Gastroesophageal sphincter (tissue), 4 donors: ENCODE measurements around the gene WDR27. TPM values are rescaled to one million over a fixed set of nuclear protein-coding genes. Genes with fewer than 3 reads are reported as not detected.

Source experiments
- ATAC-seq: fragments of 150-250 bp; one replicate; pipeline ENCODE4 v1.9.1; 2016; ENCODE audit warnings: mild to moderate bottlenecking, moderate library complexity
- H3K27ac ChIP-seq, 4 donors: fragments of 200-600 bp; sonication (generic) in 3 of 4; 1 replicate in 3 of 4; 2 replicates in 1 of 4; pipeline ENCODE4 v1.5.1; 2016 to 2019
- H3K27me3 ChIP-seq: fragments of 200-600 bp; sonication (generic); one replicate; pipeline ENCODE4 v1.5.1; 2019
- H3K36me3 ChIP-seq, 2 donors: fragments of 200-600 bp; sonication (generic); one replicate each; pipeline ENCODE4 v1.5.1; 2019; ENCODE audit warnings: control low read depth in 1 of 2
- H3K4me1 ChIP-seq, 3 donors: fragments of 200-600 bp; sonication (generic); 1 replicate in 2 of 3; 2 replicates in 1 of 3; pipeline ENCODE4 v1.5.1; 2016 to 2019; ENCODE audit warnings: control low read depth in 2 of 3
- H3K4me3 ChIP-seq, 2 donors: fragments of 200-600 bp; sonication (generic); one replicate each; pipeline ENCODE4 v1.5.1; 2019; ENCODE audit warnings: mild to moderate bottlenecking in 1 of 2, moderate library complexity in 1 of 2
- H3K9me3 ChIP-seq, 3 donors: fragments of 200-600 bp; sonication (generic); one replicate each; pipeline ENCODE4 v1.5.1; 2017 to 2019; ENCODE audit warnings: control low read depth in 2 of 3
- EP300 ChIP-seq: sonication (generic); formaldehyde crosslinking; IDR thresholded peaks from one replicate; pipeline ENCODE4 v1.6.1; 2017; ENCODE audit warnings: antibody characterized with exemption, mild to moderate bottlenecking
- POLR2A ChIP-seq, 2 donors: fragments of 450-650 bp; IDR thresholded peaks; one replicate each; pipeline ENCODE4 v1.6.1; 2017; ENCODE audit warnings: antibody characterized with exemption in 2 of 2, mild to moderate bottlenecking in 2 of 2, moderate library complexity in 1 of 2
- POLR2AphosphoS5 ChIP-seq: sonication (generic); formaldehyde crosslinking; IDR thresholded peaks from one replicate; pipeline ENCODE4 v1.6.1; 2017; ENCODE audit warnings: antibody characterized with exemption
- WGBS, 2 donors: methylation state at CpG; one replicate each; pipeline ENCODE4 v1.1.5; 2018; ENCODE audit warnings: low coverage in 1 of 2; 5-methylcytosine and 5-hydroxymethylcytosine counted together
- total RNA-seq, 4 donors: library from RNA; depleted of rRNA; stranded (reverse); fragments of >200 nt; gene quantifications; one replicate each; pipeline ENCODE4 v1.1.0, GENCODE V29; 2016
- TF ChIP-seq, protein P1 (sequence below), 4 experiments: fragments of 200-600 bp in 2 of 4; fragments of 450-650 bp in 2 of 4; sonication (generic) in 1 of 4; IDR thresholded peaks; one replicate each; pipeline ENCODE4 v1.5.1; 2017 to 2019; ENCODE audit warnings: antibody characterized with exemption in 4 of 4, mild to moderate bottlenecking in 2 of 4, moderate library complexity in 2 of 4

Gene WDR27
- total RNA-seq, 4 donors from 2014 or later, result 10.0 to 35.0 (median 20.7) TPM

DNA sequence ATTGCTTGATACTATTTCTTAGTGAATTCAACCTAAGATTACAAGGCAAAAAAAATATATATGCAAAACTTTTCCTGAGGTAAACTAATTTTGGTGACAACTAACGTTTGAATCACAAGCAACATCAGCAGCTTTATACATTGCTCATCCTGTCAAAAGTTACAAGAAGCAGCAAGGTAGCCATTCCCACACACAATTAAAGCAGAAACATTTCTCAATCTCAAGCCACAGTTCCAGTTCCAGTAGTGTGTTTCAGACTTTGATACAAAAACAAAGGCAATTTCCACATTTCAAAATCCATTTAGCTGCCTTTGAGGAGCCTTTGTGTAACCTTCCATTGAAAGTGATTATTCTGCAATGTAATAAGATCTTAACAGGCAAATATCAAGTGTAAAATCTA lies 191.0 kb downstream of the WDR27 start:
- no peaks in the 10 kb centered on the region for H3K27me3 ChIP-seq
- H3K4me1 ChIP-seq, result peaks cover 0 to 5% (median 0%) of the 10 kb centered on the region in 3 donors
- H3K4me3 ChIP-seq, result no peak overlapping the region
- TF ChIP-seq, protein P1, sequence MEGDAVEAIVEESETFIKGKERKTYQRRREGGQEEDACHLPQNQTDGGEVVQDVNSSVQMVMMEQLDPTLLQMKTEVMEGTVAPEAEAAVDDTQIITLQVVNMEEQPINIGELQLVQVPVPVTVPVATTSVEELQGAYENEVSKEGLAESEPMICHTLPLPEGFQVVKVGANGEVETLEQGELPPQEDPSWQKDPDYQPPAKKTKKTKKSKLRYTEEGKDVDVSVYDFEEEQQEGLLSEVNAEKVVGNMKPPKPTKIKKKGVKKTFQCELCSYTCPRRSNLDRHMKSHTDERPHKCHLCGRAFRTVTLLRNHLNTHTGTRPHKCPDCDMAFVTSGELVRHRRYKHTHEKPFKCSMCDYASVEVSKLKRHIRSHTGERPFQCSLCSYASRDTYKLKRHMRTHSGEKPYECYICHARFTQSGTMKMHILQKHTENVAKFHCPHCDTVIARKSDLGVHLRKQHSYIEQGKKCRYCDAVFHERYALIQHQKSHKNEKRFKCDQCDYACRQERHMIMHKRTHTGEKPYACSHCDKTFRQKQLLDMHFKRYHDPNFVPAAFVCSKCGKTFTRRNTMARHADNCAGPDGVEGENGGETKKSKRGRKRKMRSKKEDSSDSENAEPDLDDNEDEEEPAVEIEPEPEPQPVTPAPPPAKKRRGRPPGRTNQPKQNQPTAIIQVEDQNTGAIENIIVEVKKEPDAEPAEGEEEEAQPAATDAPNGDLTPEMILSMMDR (IDR thresholded peaks at IDR 0.05), result no peak
- TF ChIP-seq EP300 (no peak), POLR2A (IDR thresholded peaks at IDR 0.05) (no peak), POLR2AphosphoS5 (no peak)
- H3K27ac ChIP-seq, result no peak overlapping the region
- ATAC-seq, result no peak
- H3K36me3 ChIP-seq, result no peaks in the 10 kb centered on the region
- 33 to 50% methylated on average over 1 of the region's 1 CpG for WGBS, 2 donors
- H3K9me3 ChIP-seq, result peaks cover 0 to 5% (median 0%) of the 10 kb centered on the region in 3 donors

DNA sequence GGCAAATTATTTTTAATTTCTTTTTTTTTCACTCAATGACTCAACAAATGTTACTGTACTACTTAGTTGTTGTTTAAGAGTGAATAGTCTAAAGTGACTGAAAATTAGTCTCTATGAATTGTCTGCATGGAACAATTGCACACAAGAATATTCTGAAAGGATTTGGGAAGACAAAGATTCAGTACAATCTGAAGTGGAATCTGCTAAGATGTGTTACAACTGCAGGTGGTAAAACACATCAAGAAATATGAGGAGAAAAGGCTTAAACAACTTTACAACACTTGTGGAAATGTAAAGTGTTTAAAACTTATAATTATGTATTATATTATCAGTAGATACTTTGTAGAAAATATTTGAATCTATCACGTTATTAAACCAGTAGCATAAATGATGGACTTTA lies 193.4 kb downstream of the WDR27 start:
- Histone ChIP-seq H3K27me3 (no peaks in the 10 kb centered on the region), H3K4me3 (no peak overlapping the region), H3K9me3 (peaks cover 0 to 5% (median 0%) of the 10 kb centered on the region in 3 donors), H3K27ac (no peak overlapping the region), H3K36me3 (no peaks in the 10 kb centered on the region), H3K4me1 (peaks cover 0 to 6% (median 0%) of the 10 kb centered on the region in 3 donors)
- WGBS, 2 donors, result 88 to 92% methylated on average over 1 of the region's 1 CpG
- ATAC-seq, result no peak
- no peak for TF ChIP-seq POLR2A (IDR thresholded peaks at IDR 0.05)
- TF ChIP-seq POLR2AphosphoS5, result no peak
- TF ChIP-seq, protein P1 (IDR thresholded peaks at IDR 0.05), result no peak
- TF ChIP-seq EP300, result no peak

DNA sequence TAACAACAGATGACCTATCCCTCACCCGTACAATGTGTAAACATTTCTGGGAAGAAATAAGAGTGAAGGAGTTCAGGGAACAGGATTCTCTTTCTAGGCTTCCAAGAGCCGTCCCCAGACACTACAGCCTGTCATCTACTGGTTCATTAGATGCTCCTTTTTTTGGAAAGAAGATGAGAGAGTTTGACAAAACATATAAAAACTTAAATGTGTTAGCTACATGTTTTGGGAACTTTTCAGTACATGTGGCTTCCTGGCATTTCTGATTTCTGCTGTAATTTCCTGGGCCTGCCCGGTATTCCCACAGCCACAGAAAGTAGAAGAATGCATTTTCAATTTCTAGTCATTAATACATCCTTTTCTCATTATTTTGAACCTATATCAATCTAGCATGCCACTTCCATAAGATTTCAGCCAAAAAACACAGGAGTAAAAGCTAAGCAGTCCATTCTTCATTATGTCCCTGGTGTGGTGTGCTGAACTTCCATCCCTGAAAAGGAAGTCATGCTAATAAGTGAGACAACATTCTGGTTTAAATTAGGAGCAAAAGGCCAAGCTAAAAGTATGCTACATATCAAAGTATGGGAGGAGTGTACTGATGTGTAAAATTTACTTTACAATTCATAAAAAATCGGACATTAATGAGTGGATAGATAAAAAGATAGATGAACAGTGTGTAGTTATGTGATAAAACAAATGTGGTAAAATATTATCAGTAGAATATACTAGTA lies 198.2 kb downstream of the WDR27 start:
- ATAC-seq, result no peak
- no peak overlapping the region for H3K27ac ChIP-seq

DNA sequence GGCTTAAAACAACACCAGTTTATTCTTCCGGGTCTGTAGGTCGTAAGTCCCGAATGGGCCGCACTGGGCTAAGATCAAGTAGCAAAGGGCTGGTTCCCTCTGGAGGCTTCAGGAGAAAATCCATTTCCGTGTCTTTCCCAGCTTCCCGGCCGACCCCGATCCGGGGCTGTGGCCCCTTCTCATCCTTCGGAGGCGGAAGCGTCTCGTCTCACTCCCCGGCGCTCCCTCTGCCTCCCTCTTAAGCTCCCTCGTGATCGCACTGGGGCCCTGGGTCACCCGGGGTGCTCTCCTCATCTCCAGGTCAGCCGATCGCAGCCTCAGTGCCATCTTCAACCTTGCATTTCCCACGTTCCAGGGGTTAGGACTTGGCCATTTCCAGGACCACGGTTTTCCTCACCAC lies 199.4 kb downstream of the WDR27 start:
- ATAC-seq, result no peak
- H3K36me3 ChIP-seq, result peaks cover 0 to 17% of the 10 kb centered on the region in 2 donors
- no peak overlapping the region for H3K4me3 ChIP-seq
- TF ChIP-seq, protein P1 (IDR thresholded peaks at IDR 0.05), result no peak
- TF ChIP-seq POLR2A (IDR thresholded peaks at IDR 0.05), result no peak
- peaks cover 0 to 6% (median 0%) of the 10 kb centered on the region in 3 donors for H3K4me1 ChIP-seq
- H3K27me3 ChIP-seq, result no peaks in the 10 kb centered on the region
- 99% methylated on average over 18 of the region's 22 CpGs; no CpG with 5 or more reads in 1 of the 2 donors for WGBS, 2 donors
- no peak overlapping the region for H3K27ac ChIP-seq
- no peaks in the 10 kb centered on the region for H3K9me3 ChIP-seq

More for the DNA sequence above, 198.2 kb downstream of the WDR27 start:
- peaks cover 0 to 1% (median 0%) of the 10 kb centered on the region in 3 donors for H3K9me3 ChIP-seq
- H3K4me1 ChIP-seq, result peaks cover 0 to 6% (median 0%) of the 10 kb centered on the region in 3 donors
- H3K36me3 ChIP-seq, result peaks cover 0 to 17% of the 10 kb centered on the region in 2 donors
- TF ChIP-seq POLR2AphosphoS5 (no peak), POLR2A (IDR thresholded peaks at IDR 0.05) (no peak), EP300 (no peak)
- TF ChIP-seq, protein P1 (IDR thresholded peaks at IDR 0.05), result no peak
- H3K27me3 ChIP-seq, result no peaks in the 10 kb centered on the region
- H3K4me3 ChIP-seq, result no peak overlapping the region
- WGBS, 2 donors, result 53 to 59% methylated on average over 4 of the region's 4 CpGs

DNA sequence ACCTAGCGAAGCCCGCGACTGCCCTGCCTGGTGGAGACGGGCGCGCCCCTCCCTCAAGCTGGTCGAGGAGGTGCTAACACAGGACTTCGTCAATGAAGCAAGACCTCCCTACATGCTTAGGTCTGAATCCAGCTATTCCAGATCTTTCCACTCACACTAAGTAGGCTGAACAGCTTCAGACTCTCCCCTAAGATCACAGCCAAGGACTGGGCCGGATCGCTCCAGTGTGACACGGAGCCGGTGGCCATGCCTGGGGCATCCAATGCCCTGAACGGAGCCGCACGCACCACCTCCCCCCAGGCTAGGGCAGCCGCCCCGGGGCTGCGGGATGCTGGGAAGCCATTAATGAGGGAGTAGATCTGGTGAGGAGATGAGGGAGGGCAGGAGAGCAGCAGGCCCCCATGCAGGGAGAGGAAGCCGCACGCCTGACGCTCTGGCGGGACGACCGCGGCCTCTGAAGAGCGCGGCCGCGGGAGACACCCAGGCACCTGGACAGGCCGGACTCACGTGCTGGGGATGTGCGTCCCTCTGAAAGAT lies 200.0 kb downstream of the WDR27 start:
- peaks cover 0 to 17% of the 10 kb centered on the region in 2 donors for H3K36me3 ChIP-seq
- peaks cover 0 to 6% (median 0%) of the 10 kb centered on the region in 3 donors for H3K4me1 ChIP-seq
- H3K9me3 ChIP-seq, result no peaks in the 10 kb centered on the region
- H3K4me3 ChIP-seq, result no peak overlapping the region
- H3K27ac ChIP-seq, result no peak overlapping the region
- H3K27me3 ChIP-seq, result no peaks in the 10 kb centered on the region
- no peak for ATAC-seq
- TF ChIP-seq EP300 (no peak), POLR2AphosphoS5 (no peak), POLR2A (IDR thresholded peaks at IDR 0.05) (no peak)
- TF ChIP-seq, protein P1 (IDR thresholded peaks at IDR 0.05), result no peak
- 99 to 100% methylated on average over 4 to 12 of the region's 32 CpGs for WGBS, 2 donors
